Measurements from ENCODE around the gene DLAT.

- TF ChIP-seq CTCF (IDR thresholded peaks at IDR 0.05 in 2 of 3, conservative IDR thresholded peaks at IDR 0.05 in 1 of 3; ENCODE audit: borderline replicate concordance in 1 of 3, insufficient read depth in 1 of 3, low read depth in 2 of 3, low read length in 2 of 3) (no peak), TCF7L2 (IDR thresholded peaks at IDR 0.05; ENCODE audit: borderline replicate concordance, extremely low read depth, insufficient read depth, insufficient read length) (no peak), MAX (IDR thresholded peaks at IDR 0.05) (no peak), POLR2AphosphoS5 (IDR thresholded peaks at IDR 0.05; ENCODE audit: low read depth, low read length) (no peak), JUND (IDR thresholded peaks at IDR 0.05) (no peak), POLR2A (IDR thresholded peaks at IDR 0.05; ENCODE audit: borderline replicate concordance, extremely low read depth, insufficient read depth, insufficient read length) (no peak), FOSL1 (IDR thresholded peaks at IDR 0.05; ENCODE audit: low read depth) (no peak), EZH2 (IDR thresholded peaks at IDR 0.05) (no peak), RAD21 (IDR thresholded peaks at IDR 0.05; ENCODE audit: low read depth) (no peak)
Observed at GRCh38 chr11:111986589-111986988, 38.6 kb upstream of the DLAT start.

All from HCT116 (cell line).